Uterus (tissue), 2 donors: Measurements from ENCODE around the gene SSBP3.

ENCODE experiments used
- CTCF ChIP-seq, 4 experiments: fragments of 200-600 bp in 2 of 4; fragments of 450-650 bp in 2 of 4; sonication (generic) in 2 of 4; IDR thresholded peaks; one replicate each; pipeline ENCODE4 v1.5.1; 2016 to 2019; ENCODE audit warnings: antibody characterized with exemption in 4 of 4, mild to moderate bottlenecking in 2 of 4, moderate library complexity in 1 of 4
- POLR2A ChIP-seq, 2 donors: fragments of 450-650 bp; IDR thresholded peaks; one replicate each; pipeline ENCODE4 v1.6.1; 2016; ENCODE audit warnings: antibody characterized with exemption in 2 of 2, mild to moderate bottlenecking in 1 of 2, moderate library complexity in 1 of 2

GRCh38 chr1:54325284-54325683 lies 80.9 kb downstream of the SSBP3 start:
- TF ChIP-seq POLR2A (IDR thresholded peaks at IDR 0.05) (no peak), CTCF (IDR thresholded peaks at IDR 0.05) (no peak)
